Mesothelial cell of epicardium (in vitro differentiated cells): ENCODE measurements around the gene HAUS7. TPM values are rescaled to one million over a fixed set of nuclear protein-coding genes. Genes with fewer than 3 reads are reported as not detected.

ENCODE experiments used
- DNase-seq, 2 experiments: peaks; one replicate each; pipeline ENCODE4 v3.0.0; 2021; ENCODE audit warnings: low spot score in 2 of 2; ENCODE audit not compliant: unreplicated experiment in 2 of 2
- H3K27ac Mint-ChIP-seq: 2 replicates; pipeline ENCODE4 v1.8.0; 2021; ENCODE audit warnings: mixed read lengths
- H3K27me3 Mint-ChIP-seq: 2 replicates; pipeline ENCODE4 v1.8.0; 2021; ENCODE audit warnings: low read depth, mixed read lengths
- H3K36me3 Mint-ChIP-seq: 2 replicates; pipeline ENCODE4 v1.8.0; 2021; ENCODE audit warnings: mixed read lengths
- H3K4me1 Mint-ChIP-seq: 2 replicates; pipeline ENCODE4 v1.8.0; 2021; ENCODE audit warnings: mixed read lengths
- H3K4me3 Mint-ChIP-seq: 2 replicates; pipeline ENCODE4 v1.8.0; 2021; ENCODE audit warnings: mild to moderate bottlenecking, moderate library complexity, mixed read lengths
- H3K9me3 Mint-ChIP-seq: 2 replicates; pipeline ENCODE4 v1.8.0; 2021; ENCODE audit warnings: mixed read lengths
- CTCF ChIP-seq: fragments of 200-600 bp; sonication (generic); IDR thresholded peaks from one replicate; pipeline ENCODE4 v1.5.0; 2021; ENCODE audit warnings: antibody characterized with exemption; ENCODE audit not compliant: unreplicated experiment
- total RNA-seq: library from RNA; stranded (reverse); gene quantifications from 3 replicates; pipeline ENCODE4 v1.2.1, GENCODE V29; 2021

Gene HAUS7
- total RNA-seq, 1 donor from 2014 or later, result 24.7 TPM

GRCh38 chrX:153412746-153413720, 57.3 kb downstream of the HAUS7 start:
- H3K4me3 Mint-ChIP-seq, result peak overlapping the region; percentile 58

GRCh38 chrX:153411988-153412574, 58.3 kb downstream of the HAUS7 start:
- H3K27ac Mint-ChIP-seq, result no peak overlapping the region
- no peak for TF ChIP-seq CTCF
- no peaks in the 10 kb centered on the region for H3K36me3 Mint-ChIP-seq
- peaks cover 11% of the 10 kb centered on the region for H3K9me3 Mint-ChIP-seq
- H3K4me3 Mint-ChIP-seq, result peak overlapping the region; percentile 58
- DNase-seq, result no peak
- peaks cover 14% of the 10 kb centered on the region for H3K4me1 Mint-ChIP-seq
- H3K27me3 Mint-ChIP-seq, result peaks cover 14% of the 10 kb centered on the region

More at GRCh38 chrX:153412746-153413720, 57.3 kb downstream of the HAUS7 start:
- Mint-ChIP-seq H3K27ac (no peak overlapping the region), H3K36me3 (no peaks in the 10 kb centered on the region), H3K27me3 (peaks cover 12% of the 10 kb centered on the region), H3K4me1 (peaks cover 14% of the 10 kb centered on the region), H3K9me3 (peaks cover 15% of the 10 kb centered on the region)
- no peak for DNase-seq
- TF ChIP-seq CTCF, result no peak

- DNase-seq, result no peak
- TF ChIP-seq CTCF, result no peak
- H3K27me3 Mint-ChIP-seq, result peaks cover 14% of the 10 kb centered on the region
- no peaks in the 10 kb centered on the region for H3K36me3 Mint-ChIP-seq
- peaks cover 14% of the 10 kb centered on the region for H3K4me1 Mint-ChIP-seq
- peak within 1 kb of the TSS; percentile 59 for H3K4me3 Mint-ChIP-seq
- H3K27ac Mint-ChIP-seq, result no peak within 1 kb of the TSS
- H3K9me3 Mint-ChIP-seq, result peaks cover 11% of the 10 kb centered on the region
Observed at GRCh38 chrX:153411255-153411987, 59.0 kb downstream of the HAUS7 start, which contains the start of gene ZFP92. TSS of gene ZFP92 (plus strand) at chrX:153411472. CDS start at chrX:153418323, 6,851 bp downstream.

DNA sequence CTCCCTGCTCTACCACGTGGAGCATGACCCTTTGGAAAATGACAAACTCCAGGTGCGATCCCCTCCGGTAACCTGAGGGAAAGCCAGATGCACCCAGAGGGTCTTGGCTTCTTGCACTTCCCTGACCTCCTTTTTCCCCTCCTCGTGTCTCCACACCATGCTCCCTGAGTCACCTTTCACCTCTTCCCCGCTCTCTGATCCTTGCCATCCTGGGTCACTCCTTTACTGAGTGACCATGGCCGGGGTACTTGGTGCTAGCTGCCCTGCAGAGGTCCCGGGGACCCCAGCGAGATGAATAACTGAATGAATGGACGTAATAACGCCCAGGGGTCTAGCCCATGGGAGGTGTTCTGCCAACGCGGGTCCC, 59.5 kb downstream of the HAUS7 start:
- peak overlapping the region; percentile 59 for H3K4me3 Mint-ChIP-seq

More for the DNA sequence above, 59.5 kb downstream of the HAUS7 start:
- no peak for DNase-seq
- TF ChIP-seq CTCF, result no peak
- peaks cover 14% of the 10 kb centered on the region for H3K4me1 Mint-ChIP-seq
- H3K36me3 Mint-ChIP-seq, result no peaks in the 10 kb centered on the region
- H3K27ac Mint-ChIP-seq, result no peak overlapping the region
- H3K9me3 Mint-ChIP-seq, result peaks cover 10% of the 10 kb centered on the region
- peaks cover 16% of the 10 kb centered on the region for H3K27me3 Mint-ChIP-seq
